Omental fat pad (tissue), 4 donors: ENCODE results near the gene SLC34A1. TPM values are rescaled to one million over a fixed set of nuclear protein-coding genes. Genes with fewer than 3 reads are reported as not detected.
A peak's percentile ranks its signal among the peaks of the same experiment; 100 is the strongest.
"Not testable (repeated sequence)": the region's sequence is repeated elsewhere in the genome, so short reads cannot be mapped to it uniquely, and the experiment has no call there.

Experiments used
- ATAC-seq: fragments of 150-250 bp; one replicate; pipeline ENCODE4 v1.9.1; 2016; ENCODE audit warnings: mild to moderate bottlenecking, moderate library complexity; ENCODE audit not compliant: low FRiP score
- DNase-seq: peaks from one replicate; pipeline ENCODE4 v3.0.0-alpha.2; 2019; ENCODE audit warnings: low spot score
- CTCF ChIP-seq, 3 donors: fragments of 450-650 bp; IDR thresholded peaks; one replicate each; pipeline ENCODE4 v1.5.1; 2016 to 2017; ENCODE audit warnings: antibody characterized with exemption in 3 of 3, mild to moderate bottlenecking in 3 of 3, moderate library complexity in 2 of 3
- total RNA-seq, 4 donors: library from RNA; depleted of rRNA; stranded (reverse); fragments of >200 nt; gene quantifications; one replicate each; pipeline ENCODE4 v1.1.0, GENCODE V29; 2016

The SLC34A1 gene
- total RNA-seq, 4 donors from 2014 or later: not detected

GRCh38 chr5:177370488-177371119 lies 13.6 kb upstream of the SLC34A1 start:
- ATAC-seq: peak; percentile 70
- no peak for DNase-seq
- no peak for TF ChIP-seq CTCF (IDR thresholded peaks at IDR 0.05)

- DNase-seq (no peak), ATAC-seq (no peak)
- no peak for TF ChIP-seq CTCF (IDR thresholded peaks at IDR 0.05)
These were observed 12.9 kb upstream of the SLC34A1 start for GRCh38 chr5:177371120-177372033.

GRCh38 chr5:177372034-177372896 lies 12.0 kb upstream of the SLC34A1 start:
- DNase-seq (no peak), ATAC-seq (no peak)
- TF ChIP-seq CTCF (IDR thresholded peaks at IDR 0.05): no peak

- no peak for TF ChIP-seq CTCF (IDR thresholded peaks at IDR 0.05)
- ATAC-seq: no peak
- no peak for DNase-seq
These were observed 11.3 kb upstream of the SLC34A1 start for GRCh38 chr5:177372910-177373309.

- ATAC-seq (no peak), DNase-seq (no peak)
- TF ChIP-seq CTCF (IDR thresholded peaks at IDR 0.05): no peak
These were observed 10.4 kb upstream of the SLC34A1 start for GRCh38 chr5:177373806-177374205.

GRCh38 chr5:177374211-177374610 lies 10.0 kb upstream of the SLC34A1 start:
- no peak for TF ChIP-seq CTCF (IDR thresholded peaks at IDR 0.05)
- no peak for DNase-seq
- ATAC-seq: no peak

GRCh38 chr5:177375516-177375915 lies 8.7 kb upstream of the SLC34A1 start:
- ATAC-seq, DNase-seq: not testable (repeated sequence)
